CD4-positive, alpha-beta T cell (primary cell): Measurements from ENCODE around the gene LYSMD3. TPM values are rescaled to one million over a fixed set of nuclear protein-coding genes. Genes with fewer than 3 reads are reported as not detected.

Source experiments
- ATAC-seq: fragments of 200-7000 bp; cut with Tn5 transposase; one replicate; pipeline ENCODE4 v1.10.0; 2022; ENCODE audit warnings: mild to moderate bottlenecking; ENCODE audit not compliant: poor library complexity
- CTCF ChIA-PET: fragments of 350-600 bp; sonication (Branson Sonifier 250); formaldehyde crosslinking; loops from one replicate; lab custom pipeline; 2021; ENCODE audit warnings: antibody characterized with exemption, inconsistent platforms; lab: Charles Lee
- POLR2A ChIA-PET: fragments of 350-600 bp; sonication (Branson Sonifier 250); formaldehyde crosslinking; loops from one replicate; lab custom pipeline; 2021; ENCODE audit warnings: antibody characterized with exemption, inconsistent platforms; lab: Charles Lee
- DNase-seq, 14 experiments: peaks; one replicate each; pipeline ENCODE4 v3.0.0-alpha.2; 2013 to 2020; ENCODE audit warnings: mixed read lengths in 2 of 14
- H3K27ac ChIP-seq, 2 donors: one replicate each; pipeline versions ENCODE4 v1.5.1 to v1.7.0; 2013; ENCODE audit warnings: low read length in 2 of 2, low read depth in 1 of 2, mild to moderate bottlenecking in 1 of 2
- H3K27me3 ChIP-seq, 2 experiments: 1 replicate in 1 of 2; 2 replicates in 1 of 2; pipeline versions ENCODE4 v1.6.1 to v1.7.0; 2013; ENCODE audit warnings: low read length in 2 of 2, control low read depth in 1 of 2, mild to moderate bottlenecking in 1 of 2, moderate library complexity in 1 of 2; ENCODE audit not compliant: insufficient read depth in 2 of 2, control insufficient read depth in 1 of 2
- H3K36me3 ChIP-seq: one replicate; pipeline ENCODE4 v1.6.1; 2013; ENCODE audit warnings: low read length, control low read depth; ENCODE audit not compliant: insufficient read depth
- H3K4me1 ChIP-seq: one replicate; pipeline ENCODE4 v1.6.1; 2013; ENCODE audit warnings: low read length, control low read depth; ENCODE audit not compliant: insufficient read depth
- H3K4me3 ChIP-seq: one replicate; pipeline ENCODE4 v1.5.1; 2013; ENCODE audit warnings: mild to moderate bottlenecking, low read length, moderate library complexity
- H3K9me3 ChIP-seq, 2 experiments: 1 replicate in 1 of 2; 2 replicates in 1 of 2; pipeline versions ENCODE4 v1.6.1 to v1.7.0; 2013; ENCODE audit warnings: low read length in 2 of 2, mild to moderate bottlenecking in 2 of 2, control low read depth in 1 of 2, moderate library complexity in 1 of 2; ENCODE audit not compliant: control insufficient read depth in 1 of 2, insufficient read depth in 1 of 2
- H3K27ac Mint-ChIP-seq: one replicate; pipeline ENCODE4 v1.8.0; 2020; ENCODE audit warnings: mixed read lengths
- H3K27me3 Mint-ChIP-seq: one replicate; pipeline ENCODE4 v1.8.0; 2021; ENCODE audit warnings: mixed read lengths
- H3K36me3 Mint-ChIP-seq: one replicate; pipeline ENCODE4 v1.8.0; 2021; ENCODE audit warnings: low read depth, mixed read lengths
- H3K4me1 Mint-ChIP-seq: one replicate; pipeline ENCODE4 v1.8.0; 2021; ENCODE audit warnings: low read depth, mixed read lengths
- H3K4me3 Mint-ChIP-seq: one replicate; pipeline ENCODE4 v1.8.0; 2020; ENCODE audit warnings: mild to moderate bottlenecking, mixed read lengths
- H3K9me3 Mint-ChIP-seq: one replicate; pipeline ENCODE4 v1.8.0; 2020; ENCODE audit warnings: mixed read lengths
- CTCF ChIP-seq: fragments of 200-600 bp; IDR thresholded peaks from one replicate; pipeline ENCODE4 v1.8.0; 2022; ENCODE audit warnings: antibody characterized with exemption, mild to moderate bottlenecking
- intact Hi-C, 2 experiments: fragments of 100-400 bp; cut with DNase I in 1 of 2; cut with micrococcal nuclease in 1 of 2; formaldehyde crosslinking; loops; one replicate each; pipeline versions ENCODE4 v1.15.1 to v1.9.0; 2023 to 2025; cut with DNase I, micrococcal nuclease
- total RNA-seq, 174 experiments: library from RNA in 2 of 174; stranded (reverse) in 2 of 174; gene quantifications; one replicate each; pipeline ENCODE4 v1.2.3 and lab custom pipeline; 2021 to 2026

Gene LYSMD3
- total RNA-seq, 2 experiments from 2014 or later: 27.6 to 32.8 TPM

- H3K27me3 Mint-ChIP-seq: peaks cover 58% of the 10 kb centered on the region
- H3K36me3 Mint-ChIP-seq: no peaks in the 10 kb centered on the region
- no peaks in the 10 kb centered on the region for H3K4me1 Mint-ChIP-seq
- ChIA-PET CTCF (interaction anchor here (1.5 kb wide), 1 partner anchor 14 kb away, joined by 3 read pairs; no protein-coding TSS in a partner anchor), POLR2A (no interaction called here)
- H3K27me3 ChIP-seq: peaks cover 0 to 3% of the 10 kb centered on the region in 2 experiments
- H3K9me3 Mint-ChIP-seq: peaks cover 5% of the 10 kb centered on the region
- TF ChIP-seq CTCF: no peak
- DNase-seq (no peak), ATAC-seq (no peak)
- intact Hi-C loops: no loop called here
- no peaks in the 10 kb centered on the region for H3K9me3 ChIP-seq
- H3K4me3 Mint-ChIP-seq: no peak overlapping the region
- H3K4me3 ChIP-seq: no peak overlapping the region
- no peak overlapping the region for H3K27ac ChIP-seq
- no peaks in the 10 kb centered on the region for H3K4me1 ChIP-seq
- H3K36me3 ChIP-seq: no peaks in the 10 kb centered on the region
- H3K27ac Mint-ChIP-seq: no peak overlapping the region
Observed at GRCh38 chr5:90571147-90571773, 41.9 kb upstream of the LYSMD3 start.

- intact Hi-C loops: no loop called here
- peaks cover 0 to 3% of the 10 kb centered on the region in 2 experiments for H3K27me3 ChIP-seq
- Mint-ChIP-seq H3K36me3 (no peaks in the 10 kb centered on the region), H3K27me3 (peaks cover 64% of the 10 kb centered on the region), H3K27ac (no peak overlapping the region), H3K9me3 (peaks cover 5% of the 10 kb centered on the region), H3K4me1 (no peaks in the 10 kb centered on the region), H3K4me3 (no peak overlapping the region)
- POLR2A ChIA-PET: no interaction called here
- DNase-seq (no peak), ATAC-seq (no peak)
- no peak overlapping the region for H3K27ac ChIP-seq
- no peak overlapping the region for H3K4me3 ChIP-seq
- H3K9me3 ChIP-seq: no peaks in the 10 kb centered on the region
- no peaks in the 10 kb centered on the region for H3K4me1 ChIP-seq
- H3K36me3 ChIP-seq: no peaks in the 10 kb centered on the region
- no peak for TF ChIP-seq CTCF
- CTCF ChIA-PET: no interaction called here
Observed at GRCh38 chr5:90570034-90570433, 40.6 kb upstream of the LYSMD3 start.

GRCh38 chr5:90569084-90569483 lies 39.7 kb upstream of the LYSMD3 start:
- peaks cover 60% of the 10 kb centered on the region for H3K27me3 Mint-ChIP-seq
- H3K4me3 Mint-ChIP-seq: no peak overlapping the region
- intact Hi-C loops: no loop called here
- ChIA-PET POLR2A (no interaction called here), CTCF (no interaction called here)
- Histone ChIP-seq H3K9me3 (no peaks in the 10 kb centered on the region), H3K27ac (no peak overlapping the region), H3K27me3 (peaks cover 0 to 3% of the 10 kb centered on the region in 2 experiments), H3K4me1 (no peaks in the 10 kb centered on the region), H3K4me3 (no peak overlapping the region), H3K36me3 (no peaks in the 10 kb centered on the region)
- H3K27ac Mint-ChIP-seq: no peak overlapping the region
- peaks cover 5% of the 10 kb centered on the region for H3K9me3 Mint-ChIP-seq
- H3K36me3 Mint-ChIP-seq: no peaks in the 10 kb centered on the region
- no peak for TF ChIP-seq CTCF
- no peak for ATAC-seq
- no peaks in the 10 kb centered on the region for H3K4me1 Mint-ChIP-seq
- no peak for DNase-seq
